H9 (cell line): Measurements from ENCODE around the gene UBE2D2. TPM values are rescaled to one million over a fixed set of nuclear protein-coding genes. Genes with fewer than 3 reads are reported as not detected.

ENCODE experiments used
- DNase-seq: peaks from one replicate; pipeline ENCODE4 v3.0.0-alpha.2; 2017
- H2AFZ ChIP-seq: one replicate; pipeline ENCODE4 v1.6.1; 2013; ENCODE audit warnings: mild to moderate bottlenecking, low read length, control low read depth, moderate library complexity
- H2AK5ac ChIP-seq: 2 replicates; pipeline ENCODE4 v1.6.1; 2013; ENCODE audit warnings: low read length, control low read depth, mixed read lengths; ENCODE audit not compliant: insufficient read length
- H2BK120ac ChIP-seq: one replicate; pipeline ENCODE4 v1.6.1; 2013; ENCODE audit warnings: low read depth, mild to moderate bottlenecking, low read length, control low read depth, inconsistent platforms; ENCODE audit not compliant: poor library complexity, severe bottlenecking
- H2BK12ac ChIP-seq: 2 replicates; pipeline ENCODE4 v1.6.1; 2013; ENCODE audit warnings: low read length, control low read depth, mixed read lengths, low read depth; ENCODE audit not compliant: insufficient read length
- H2BK15ac ChIP-seq: 2 replicates; pipeline ENCODE4 v1.6.1; 2013; ENCODE audit warnings: low read depth, low read length, control low read depth
- H2BK20ac ChIP-seq: one replicate; pipeline ENCODE4 v1.6.1; 2013; ENCODE audit warnings: low read depth, mild to moderate bottlenecking, low read length, control low read depth, inconsistent platforms; ENCODE audit not compliant: poor library complexity, severe bottlenecking
- H2BK5ac ChIP-seq: 2 replicates; pipeline ENCODE4 v1.6.1; 2013; ENCODE audit warnings: low read length, control low read depth, mixed read lengths; ENCODE audit not compliant: insufficient read length
- H3K14ac ChIP-seq: 2 replicates; pipeline ENCODE4 v1.6.1; 2013; ENCODE audit warnings: low read length, control low read depth; ENCODE audit not compliant: insufficient read depth
- H3K18ac ChIP-seq: 2 replicates; pipeline ENCODE4 v1.6.1; 2013; ENCODE audit warnings: low read depth, mild to moderate bottlenecking, mixed read lengths, low read length, control low read depth; ENCODE audit not compliant: insufficient read length
- H3K23ac ChIP-seq: 2 replicates; pipeline ENCODE4 v1.6.1; 2013; ENCODE audit warnings: low read length, control low read depth, mixed read lengths, low read depth; ENCODE audit not compliant: insufficient read length
- H3K23me2 ChIP-seq: 2 replicates; pipeline ENCODE4 v1.6.1; 2013; ENCODE audit warnings: low read depth, mild to moderate bottlenecking, mixed read lengths, low read length, control low read depth; ENCODE audit not compliant: insufficient read length, poor library complexity, severe bottlenecking
- H3K27ac ChIP-seq: 2 replicates; pipeline ENCODE4 v1.5.1; 2013; ENCODE audit warnings: low read length, control low read depth, mixed read lengths, low read depth; ENCODE audit not compliant: insufficient read length
- H3K27me3 ChIP-seq: 2 replicates; pipeline ENCODE4 v1.6.1; 2013; ENCODE audit warnings: low read length, control low read depth, inconsistent platforms; ENCODE audit not compliant: insufficient read depth
- H3K4ac ChIP-seq: 2 replicates; pipeline ENCODE4 v1.6.1; 2013; ENCODE audit warnings: low read depth, mild to moderate bottlenecking, control low read depth, inconsistent platforms, low read length, moderate library complexity
- H3K4me1 ChIP-seq: 2 replicates; pipeline ENCODE4 v1.6.1; 2013; ENCODE audit warnings: low read length, control low read depth, inconsistent platforms; ENCODE audit not compliant: insufficient read depth
- H3K4me2 ChIP-seq: 2 replicates; pipeline ENCODE4 v1.6.1; 2013; ENCODE audit warnings: low read length, control low read depth, mixed read lengths; ENCODE audit not compliant: insufficient read length, insufficient read depth
- H3K56ac ChIP-seq: 2 replicates; pipeline ENCODE4 v1.6.1; 2013; ENCODE audit warnings: low read depth, mild to moderate bottlenecking, mixed read lengths, low read length, control low read depth; ENCODE audit not compliant: insufficient read length
- H3K79me1 ChIP-seq: 2 replicates; pipeline ENCODE4 v1.6.1; 2013; ENCODE audit warnings: low read depth, mild to moderate bottlenecking, moderate library complexity, low read length, control low read depth, inconsistent platforms; ENCODE audit not compliant: insufficient read depth, poor library complexity, severe bottlenecking
- H3K79me2 ChIP-seq: 2 replicates; pipeline ENCODE4 v1.6.1; 2013; ENCODE audit warnings: low read length, control low read depth, inconsistent platforms; ENCODE audit not compliant: insufficient read depth
- H3K9ac ChIP-seq: 2 replicates; pipeline ENCODE4 v1.6.1; 2013; ENCODE audit warnings: low read length, control low read depth, mixed read lengths; ENCODE audit not compliant: insufficient read length; ENCODE audit errors: extremely low read depth
- H3K9me3 ChIP-seq: one replicate; pipeline ENCODE4 v1.6.1; 2013; ENCODE audit warnings: low read depth, low read length, inconsistent platforms; ENCODE audit not compliant: control insufficient read depth
- H3T11ph ChIP-seq: one replicate; pipeline ENCODE4 v1.6.1; 2013; ENCODE audit warnings: mild to moderate bottlenecking, low read length, control low read depth, inconsistent platforms
- H4K20me1 ChIP-seq: one replicate; pipeline ENCODE4 v1.6.1; 2013; ENCODE audit not compliant: control insufficient read depth, insufficient read length, insufficient read depth
- H4K5ac ChIP-seq: 2 replicates; pipeline ENCODE4 v1.6.1; 2013; ENCODE audit warnings: low read depth, mild to moderate bottlenecking, mixed read lengths, low read length, control low read depth; ENCODE audit not compliant: insufficient read length
- H4K8ac ChIP-seq: replicated peaks from 2 replicates; pipeline ENCODE4 v1.6.1; 2013; ENCODE audit warnings: low read length, control low read depth, mixed read lengths, low read depth; ENCODE audit not compliant: insufficient read length
- H4K91ac ChIP-seq: 2 replicates; pipeline ENCODE4 v1.6.1; 2013; ENCODE audit warnings: low read depth, mild to moderate bottlenecking, moderate library complexity, mixed read lengths, low read length, control low read depth; ENCODE audit not compliant: insufficient read length
- H3K27ac Mint-ChIP-seq, 3 experiments: 2 replicates in 2 of 3; 3 replicates in 1 of 3; pipeline ENCODE4 v1.8.0; 2020 to 2021; ENCODE audit warnings: mixed read lengths in 3 of 3, mild to moderate bottlenecking in 1 of 3, moderate library complexity in 1 of 3
- H3K27me3 Mint-ChIP-seq: 2 replicates; pipeline ENCODE4 v1.8.0; 2021; ENCODE audit warnings: low read depth, mild to moderate bottlenecking, moderate library complexity, mixed read lengths
- H3K36me3 Mint-ChIP-seq, 3 experiments: 2 replicates in 2 of 3; 3 replicates in 1 of 3; pipeline ENCODE4 v1.8.0; 2020 to 2021; ENCODE audit warnings: low read depth in 3 of 3, mixed read lengths in 3 of 3; ENCODE audit not compliant: insufficient read depth in 1 of 3
- H3K4me1 Mint-ChIP-seq, 2 experiments: 2 replicates each; pipeline ENCODE4 v1.8.0; 2020; ENCODE audit warnings: mixed read lengths in 2 of 2
- H3K4me3 Mint-ChIP-seq, 2 experiments: 2 replicates in 1 of 2; 3 replicates in 1 of 2; pipeline ENCODE4 v1.8.0; 2020 to 2021; ENCODE audit warnings: mild to moderate bottlenecking in 2 of 2, mixed read lengths in 2 of 2, moderate library complexity in 1 of 2
- H3K9me3 Mint-ChIP-seq, 2 experiments: 2 replicates in 1 of 2; 3 replicates in 1 of 2; pipeline ENCODE4 v1.8.0; 2020; ENCODE audit warnings: mild to moderate bottlenecking in 2 of 2, mixed read lengths in 2 of 2, moderate library complexity in 1 of 2
- WGBS: extraction: QIAGEN DNeasy Blood & Tissue Kit; methylation state at CpG from one replicate; pipeline ENCODE4 v1.1.7; 2013; ENCODE audit warnings: missing lambda C conversion rate, low lambda C conversion rate, mixed read lengths; ENCODE audit not compliant: insufficient read length; ENCODE audit errors: extremely low coverage; 5-methylcytosine and 5-hydroxymethylcytosine counted together
- total RNA-seq: library from RNA; stranded (reverse); gene quantifications from 2 replicates; pipeline ENCODE4 v1.2.1, GENCODE V29; 2021
- TF ChIP-seq, protein P1 (sequence below): fragments of 200-600 bp; sonication (generic); conservative IDR thresholded peaks from 3 replicates; pipeline ENCODE4 v1.8.0; 2021; ENCODE audit warnings: antibody characterized with exemption, mild to moderate bottlenecking

Gene UBE2D2
- total RNA-seq, 1 experiment from 2014 or later: 236 TPM

DNA sequence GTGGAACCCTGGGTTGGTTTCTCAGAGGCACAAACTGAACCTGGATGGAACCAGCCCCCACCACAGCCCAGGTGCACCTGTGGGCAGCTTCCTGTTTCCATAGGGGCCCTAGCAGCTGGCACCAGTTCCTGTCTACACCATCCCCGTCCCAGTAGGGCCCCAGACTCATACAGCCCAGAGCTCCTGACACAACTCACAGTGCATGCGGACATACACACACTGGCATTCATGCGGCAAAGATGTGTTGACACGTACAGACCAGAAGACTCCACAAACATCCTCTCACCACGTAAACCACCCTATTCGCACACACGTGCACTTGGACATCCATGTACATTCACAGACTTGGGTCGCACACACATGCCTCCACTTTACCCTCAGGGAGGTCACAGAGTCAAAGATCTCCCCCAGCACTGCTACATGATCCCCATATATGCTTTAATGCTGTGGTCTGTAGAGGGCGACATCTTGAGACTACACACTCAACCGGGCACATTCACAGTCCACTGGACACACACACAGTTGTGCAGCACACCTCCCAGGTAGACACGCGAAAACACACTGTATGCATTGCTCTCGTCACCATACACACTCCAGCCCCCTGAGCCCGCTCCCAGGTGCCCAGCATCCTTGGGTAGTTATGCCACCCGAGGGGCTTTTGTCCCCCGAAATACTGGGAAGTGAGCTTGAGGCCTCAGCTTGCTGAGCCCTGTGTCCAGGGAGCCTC is 109.4 kb downstream of the UBE2D2 start:
- H3K4me2 ChIP-seq: no peak overlapping the region
- DNase-seq: no peak

More for the DNA sequence above, 109.4 kb downstream of the UBE2D2 start:
- no peaks in the 10 kb centered on the region for H3K27me3 Mint-ChIP-seq
- Histone ChIP-seq H3K4ac (no peak overlapping the region), H4K8ac (no peak overlapping the region), H4K91ac (no peak overlapping the region), H3K27me3 (no peaks in the 10 kb centered on the region), H3K18ac (no peak overlapping the region), H3K79me1 (no peaks in the 10 kb centered on the region), H3K4me1 (peaks cover 15% of the 10 kb centered on the region; the same call in 1 of the 2 replicates), H2BK12ac (no peak overlapping the region), H2BK5ac (no peak overlapping the region), H2AFZ (no peak overlapping the region), H4K5ac (no peak overlapping the region), H2BK15ac (no peak overlapping the region), H4K20me1 (no peaks in the 10 kb centered on the region), H2BK120ac (no peak overlapping the region), H3K56ac (no peak overlapping the region), H3K14ac (no peak overlapping the region), H2BK20ac (no peak overlapping the region), H3K27ac (no peak overlapping the region), H3K23me2 (no peaks in the 10 kb centered on the region), H3T11ph (no peak overlapping the region), H3K9me3 (no peaks in the 10 kb centered on the region), H3K23ac (no peak overlapping the region), H3K9ac (no peak overlapping the region), H3K79me2 (peaks cover 46% of the 10 kb centered on the region; the same call in 1 of the 2 replicates), H2AK5ac (no peak overlapping the region)
- H3K4me3 Mint-ChIP-seq: peak overlapping the region in 1 of 2 experiments; percentile 25; a peak in 2 of 5 replicates
- H3K36me3 Mint-ChIP-seq: peaks cover 0 to 6% (median 2%) of the 10 kb centered on the region in 3 experiments; a peak in 3 of 7 replicates
- peaks cover 42 to 56% of the 10 kb centered on the region in 2 experiments for H3K4me1 Mint-ChIP-seq
- no CpG with 5 or more reads among the region's 16 CpGs for WGBS
- TF ChIP-seq, protein P1, sequence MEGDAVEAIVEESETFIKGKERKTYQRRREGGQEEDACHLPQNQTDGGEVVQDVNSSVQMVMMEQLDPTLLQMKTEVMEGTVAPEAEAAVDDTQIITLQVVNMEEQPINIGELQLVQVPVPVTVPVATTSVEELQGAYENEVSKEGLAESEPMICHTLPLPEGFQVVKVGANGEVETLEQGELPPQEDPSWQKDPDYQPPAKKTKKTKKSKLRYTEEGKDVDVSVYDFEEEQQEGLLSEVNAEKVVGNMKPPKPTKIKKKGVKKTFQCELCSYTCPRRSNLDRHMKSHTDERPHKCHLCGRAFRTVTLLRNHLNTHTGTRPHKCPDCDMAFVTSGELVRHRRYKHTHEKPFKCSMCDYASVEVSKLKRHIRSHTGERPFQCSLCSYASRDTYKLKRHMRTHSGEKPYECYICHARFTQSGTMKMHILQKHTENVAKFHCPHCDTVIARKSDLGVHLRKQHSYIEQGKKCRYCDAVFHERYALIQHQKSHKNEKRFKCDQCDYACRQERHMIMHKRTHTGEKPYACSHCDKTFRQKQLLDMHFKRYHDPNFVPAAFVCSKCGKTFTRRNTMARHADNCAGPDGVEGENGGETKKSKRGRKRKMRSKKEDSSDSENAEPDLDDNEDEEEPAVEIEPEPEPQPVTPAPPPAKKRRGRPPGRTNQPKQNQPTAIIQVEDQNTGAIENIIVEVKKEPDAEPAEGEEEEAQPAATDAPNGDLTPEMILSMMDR: peak; percentile 43
- no peaks in the 10 kb centered on the region for H3K9me3 Mint-ChIP-seq
- H3K27ac Mint-ChIP-seq: peak overlapping the region in 2 of 3 experiments; percentile 0 to 12; a peak in 1 of 7 replicates
